Activated CD8-positive, alpha-beta memory T cell treated with anti-CD3 and anti-CD28 coated beads, Interleukin-2, amount 10 ng/mL, durations not matched to agents 7 days and 5 days (primary cell): ENCODE measurements around the gene VDAC1. TPM values are rescaled to one million over a fixed set of nuclear protein-coding genes. Genes with fewer than 3 reads are reported as not detected.
A peak's percentile ranks its signal among the peaks of the same experiment; 100 is the strongest.

Experiments used
- ATAC-seq: fragments of 150-1000 bp; cut with Tn5 transposase; one replicate; pipeline ENCODE4 v1.10.0; 2021; ENCODE audit warnings: moderate library complexity
- CTCF ChIA-PET: fragments of 350-600 bp; sonication (Branson Sonifier 250); formaldehyde crosslinking; loops from one replicate; lab custom pipeline; 2021; ENCODE audit warnings: antibody characterized with exemption; lab: Charles Lee
- DNase-seq: peaks from one replicate; pipeline ENCODE4 v3.0.0-alpha.2; 2020
- H3K27ac Mint-ChIP-seq: one replicate; pipeline ENCODE4 v1.8.0; 2021; ENCODE audit warnings: mild to moderate bottlenecking, mixed read lengths
- H3K27me3 Mint-ChIP-seq: one replicate; pipeline ENCODE4 v1.8.0; 2021; ENCODE audit warnings: mixed read lengths
- H3K36me3 Mint-ChIP-seq: one replicate; pipeline ENCODE4 v1.8.0; 2021; ENCODE audit warnings: mild to moderate bottlenecking, mixed read lengths
- H3K4me1 Mint-ChIP-seq: one replicate; pipeline ENCODE4 v1.8.0; 2021; ENCODE audit warnings: mixed read lengths
- H3K4me3 Mint-ChIP-seq: one replicate; pipeline ENCODE4 v1.8.0; 2021; ENCODE audit warnings: mild to moderate bottlenecking, moderate library complexity, mixed read lengths
- H3K9me3 Mint-ChIP-seq: one replicate; pipeline ENCODE4 v1.8.0; 2022; ENCODE audit warnings: low read depth, mixed read lengths
- total RNA-seq, 2 experiments: library from RNA; stranded (reverse); gene quantifications; one replicate each; pipeline ENCODE4 v1.2.3, GENCODE V29; 2021

Gene VDAC1, protein sequence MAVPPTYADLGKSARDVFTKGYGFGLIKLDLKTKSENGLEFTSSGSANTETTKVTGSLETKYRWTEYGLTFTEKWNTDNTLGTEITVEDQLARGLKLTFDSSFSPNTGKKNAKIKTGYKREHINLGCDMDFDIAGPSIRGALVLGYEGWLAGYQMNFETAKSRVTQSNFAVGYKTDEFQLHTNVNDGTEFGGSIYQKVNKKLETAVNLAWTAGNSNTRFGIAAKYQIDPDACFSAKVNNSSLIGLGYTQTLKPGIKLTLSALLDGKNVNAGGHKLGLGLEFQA
- 100 to 1,000 TPM; 204 to 258 TPM for total RNA-seq

DNA sequence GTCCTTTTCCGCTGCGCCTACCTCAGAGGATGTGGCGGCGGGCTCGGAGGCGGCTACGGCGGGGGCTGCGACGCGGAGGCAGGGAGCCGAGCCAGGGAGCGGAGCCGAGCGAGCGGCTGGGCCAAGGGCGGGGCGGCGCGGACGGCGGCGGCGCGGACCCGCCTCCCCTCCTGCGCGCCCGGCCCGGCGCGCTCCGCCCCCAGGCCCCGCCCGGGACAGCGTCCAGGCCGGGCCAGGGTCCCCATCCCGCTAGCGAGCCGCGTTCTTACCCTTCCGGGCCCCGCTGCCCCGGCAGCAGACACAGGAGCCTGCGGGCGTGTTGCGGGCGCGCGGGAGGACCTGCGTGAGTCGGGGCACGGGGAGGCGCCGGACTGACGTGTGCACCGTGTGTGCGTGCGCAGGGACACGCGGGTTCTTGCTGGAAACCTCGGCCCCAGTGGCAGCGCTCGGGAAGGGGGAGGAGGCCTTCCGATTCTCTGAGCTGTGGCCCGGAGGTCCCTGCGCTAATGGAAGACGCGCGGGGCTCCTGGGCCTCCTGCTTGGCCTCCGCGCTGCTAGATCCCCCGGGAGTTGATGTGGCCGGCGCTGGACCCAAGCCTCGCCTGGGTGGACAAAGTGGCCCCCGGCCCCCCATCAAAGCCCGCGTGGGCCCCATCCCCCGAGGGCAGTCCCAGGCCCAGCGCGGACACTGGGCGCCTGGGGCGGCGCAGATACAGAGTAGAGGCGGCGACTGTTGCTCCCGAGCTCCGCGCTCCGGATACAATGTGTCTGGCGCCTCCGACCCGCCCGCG is at the start of gene VDAC1:
Gene VDAC1, minus strand, starts transcription at position 350 of the 791 bp plus-strand sequence. CDS start 11,963 bp downstream, outside the sequence.
- ATAC-seq (peak; percentile 83), DNase-seq (peak; percentile 89)
- peak within 1 kb of the TSS; percentile 93 for H3K27ac Mint-ChIP-seq
- H3K36me3 Mint-ChIP-seq = peaks cover 21% of the 10 kb centered on the region
- no peaks in the 10 kb centered on the region for H3K27me3 Mint-ChIP-seq
- peak within 1 kb of the TSS; percentile 90 for H3K4me3 Mint-ChIP-seq
- H3K4me1 Mint-ChIP-seq = peaks cover 43% of the 10 kb centered on the region
- no peaks in the 10 kb centered on the region for H3K9me3 Mint-ChIP-seq
- CTCF ChIA-PET = interaction anchor here (0.8 to 3.9 kb wide), 7 partner anchors 8 to 221 kb away, joined by 3 to 21 read pairs (median 4); partner anchors contain the start of gene PPP2CA

DNA sequence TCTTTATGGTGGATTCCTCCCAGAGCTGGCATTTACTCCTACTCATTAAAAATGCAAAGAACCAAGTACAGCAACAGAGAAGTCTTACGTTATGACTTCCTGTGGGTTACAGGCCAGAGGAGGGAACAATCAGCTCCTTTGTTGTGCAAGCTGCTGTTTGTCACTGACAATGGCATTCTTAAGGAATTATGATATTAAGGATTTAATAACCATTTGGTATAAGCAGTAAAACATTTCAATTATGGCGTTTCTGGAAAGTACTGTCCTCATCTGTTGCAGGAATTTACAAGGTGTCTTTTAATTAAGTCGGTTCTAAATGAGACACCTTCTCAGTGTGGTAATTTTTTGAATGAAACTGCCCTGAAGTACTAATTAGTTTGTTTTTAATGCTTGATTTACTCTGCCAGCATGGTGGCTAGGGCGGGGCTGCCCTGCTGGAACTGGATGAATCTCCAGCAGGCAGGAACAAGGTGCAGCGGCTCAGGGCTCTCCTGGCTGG is 49.1 kb upstream of the VDAC1 start:
- Mint-ChIP-seq H3K9me3 (no peaks in the 10 kb centered on the region), H3K4me3 (no peak overlapping the region), H3K27me3 (peaks cover 14% of the 10 kb centered on the region), H3K4me1 (peaks cover 12% of the 10 kb centered on the region), H3K27ac (no peak overlapping the region), H3K36me3 (no peaks in the 10 kb centered on the region)
- DNase-seq (no peak), ATAC-seq (no peak)
- CTCF ChIA-PET = interaction anchor here (7.8 kb wide), 1 partner anchor 13 kb away, joined by 49 read pairs; no protein-coding TSS in a partner anchor

DNA sequence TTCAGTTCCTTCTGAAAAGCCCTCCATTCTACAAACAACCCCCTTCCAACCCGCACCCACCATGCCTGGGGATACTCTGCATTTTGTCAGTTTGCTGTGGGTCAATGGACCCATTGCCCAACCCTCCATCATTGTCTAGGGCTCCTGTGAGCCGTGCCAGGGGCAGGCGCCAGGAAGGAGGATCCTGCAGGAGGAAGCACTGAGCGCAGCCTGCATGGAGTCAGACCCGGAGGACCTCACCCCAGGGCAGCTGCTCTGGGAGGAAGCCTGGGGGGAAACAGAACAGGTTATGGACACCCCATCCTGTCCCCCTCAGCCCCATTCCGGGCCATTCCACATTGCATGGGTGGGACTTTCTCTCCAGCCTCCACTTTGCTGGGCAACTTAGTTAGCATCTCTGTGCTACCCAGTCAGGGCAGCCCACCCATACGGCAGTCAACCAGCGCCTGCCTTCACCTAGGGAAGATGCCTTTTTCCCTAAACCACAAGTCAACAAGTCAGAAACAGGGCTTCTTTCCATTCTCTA is 48.6 kb upstream of the VDAC1 start:
- CTCF ChIA-PET = interaction anchor here (7.8 kb wide), 1 partner anchor 13 kb away, joined by 49 read pairs; no protein-coding TSS in a partner anchor
- H3K27ac Mint-ChIP-seq = no peak overlapping the region
- no peaks in the 10 kb centered on the region for H3K9me3 Mint-ChIP-seq
- no peak for DNase-seq
- H3K36me3 Mint-ChIP-seq = no peaks in the 10 kb centered on the region
- no peak overlapping the region for H3K4me3 Mint-ChIP-seq
- ATAC-seq = no peak
- peaks cover 19% of the 10 kb centered on the region for H3K27me3 Mint-ChIP-seq
- H3K4me1 Mint-ChIP-seq = peaks cover 12% of the 10 kb centered on the region

DNA sequence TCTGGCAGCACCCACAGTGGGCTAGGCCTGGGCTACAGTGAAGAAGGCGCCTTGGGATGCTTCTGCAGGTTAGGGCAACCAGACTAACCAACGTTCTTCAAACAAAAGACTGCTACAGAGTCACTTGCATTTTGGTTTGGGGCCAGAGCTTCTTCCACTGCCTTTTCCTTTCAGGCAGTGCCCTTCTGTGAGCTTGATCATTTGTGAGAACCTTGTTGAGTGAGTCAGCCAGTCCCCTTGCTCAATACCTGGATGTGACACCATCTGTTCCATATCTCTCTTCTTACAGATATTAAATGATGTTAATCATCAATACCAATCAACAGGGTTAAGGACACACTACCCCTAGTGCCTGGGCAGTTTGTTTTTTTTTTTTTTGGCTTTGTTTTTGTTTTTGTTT is 46.5 kb upstream of the VDAC1 start:
- H3K9me3 Mint-ChIP-seq = no peaks in the 10 kb centered on the region
- H3K36me3 Mint-ChIP-seq = no peaks in the 10 kb centered on the region
- H3K4me3 Mint-ChIP-seq = no peak overlapping the region
- ATAC-seq (no peak), DNase-seq (no peak)
- no peak overlapping the region for H3K27ac Mint-ChIP-seq
- CTCF ChIA-PET = interaction anchor here (7.8 kb wide), 1 partner anchor 11 kb away, joined by 49 read pairs; no protein-coding TSS in a partner anchor
- H3K4me1 Mint-ChIP-seq = peaks cover 12% of the 10 kb centered on the region
- H3K27me3 Mint-ChIP-seq = peaks cover 24% of the 10 kb centered on the region

DNA sequence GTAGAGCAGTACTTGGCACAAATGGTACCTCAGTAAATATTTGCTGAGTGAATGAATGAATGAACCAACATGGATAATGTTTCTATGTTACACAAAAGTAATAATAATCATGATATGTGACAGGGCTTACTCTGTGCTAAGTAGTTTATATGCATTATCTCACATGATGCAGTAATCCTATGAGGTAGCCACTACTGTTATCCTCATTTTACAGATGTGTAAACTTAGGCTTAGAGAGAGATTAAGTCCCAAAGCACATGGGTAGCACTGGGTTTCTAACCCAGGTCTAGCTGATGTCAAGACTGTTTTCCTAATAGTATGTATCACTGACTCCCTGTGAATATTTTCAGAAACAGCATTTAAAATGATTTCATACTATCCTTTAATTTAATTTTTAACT is 44.1 kb upstream of the VDAC1 start:
- ATAC-seq (no peak), DNase-seq (no peak)
- Mint-ChIP-seq H3K27ac (no peak overlapping the region), H3K4me3 (no peak overlapping the region), H3K9me3 (no peaks in the 10 kb centered on the region), H3K4me1 (peaks cover 4% of the 10 kb centered on the region), H3K27me3 (peaks cover 19% of the 10 kb centered on the region), H3K36me3 (no peaks in the 10 kb centered on the region)
- CTCF ChIA-PET = interaction anchor here (7.8 kb wide), 1 partner anchor 8 kb away, joined by 49 read pairs; no protein-coding TSS in a partner anchor

DNA sequence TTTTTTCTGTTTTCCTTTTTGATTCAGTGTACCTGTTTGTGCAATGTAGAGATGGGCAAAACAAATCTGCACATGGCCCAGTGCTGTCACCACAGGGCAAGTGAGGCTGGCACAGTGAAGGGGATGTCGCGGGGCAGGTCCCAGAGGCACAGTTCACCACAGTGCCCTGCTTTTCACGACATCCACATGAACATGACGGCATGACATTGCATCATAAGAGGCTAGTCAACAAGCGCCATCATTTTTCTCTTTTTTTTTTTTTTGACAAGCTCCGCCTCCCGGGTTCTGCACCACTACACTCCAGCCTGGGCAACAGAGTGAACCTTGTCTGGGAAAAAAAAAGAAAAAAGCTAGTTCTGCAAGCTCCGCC is 42.9 kb upstream of the VDAC1 start:
- no peak overlapping the region for H3K27ac Mint-ChIP-seq
- H3K4me1 Mint-ChIP-seq = no peaks in the 10 kb centered on the region
- no peak for DNase-seq
- peaks cover 25% of the 10 kb centered on the region for H3K27me3 Mint-ChIP-seq
- no peak for ATAC-seq
- H3K9me3 Mint-ChIP-seq = no peaks in the 10 kb centered on the region
- no peak overlapping the region for H3K4me3 Mint-ChIP-seq
- CTCF ChIA-PET = interaction anchor here (0.7 to 7.8 kb wide), 2 partner anchors 7 to 53 kb away, joined by 4 to 49 read pairs; no protein-coding TSS in a partner anchor
- H3K36me3 Mint-ChIP-seq = no peaks in the 10 kb centered on the region

DNA sequence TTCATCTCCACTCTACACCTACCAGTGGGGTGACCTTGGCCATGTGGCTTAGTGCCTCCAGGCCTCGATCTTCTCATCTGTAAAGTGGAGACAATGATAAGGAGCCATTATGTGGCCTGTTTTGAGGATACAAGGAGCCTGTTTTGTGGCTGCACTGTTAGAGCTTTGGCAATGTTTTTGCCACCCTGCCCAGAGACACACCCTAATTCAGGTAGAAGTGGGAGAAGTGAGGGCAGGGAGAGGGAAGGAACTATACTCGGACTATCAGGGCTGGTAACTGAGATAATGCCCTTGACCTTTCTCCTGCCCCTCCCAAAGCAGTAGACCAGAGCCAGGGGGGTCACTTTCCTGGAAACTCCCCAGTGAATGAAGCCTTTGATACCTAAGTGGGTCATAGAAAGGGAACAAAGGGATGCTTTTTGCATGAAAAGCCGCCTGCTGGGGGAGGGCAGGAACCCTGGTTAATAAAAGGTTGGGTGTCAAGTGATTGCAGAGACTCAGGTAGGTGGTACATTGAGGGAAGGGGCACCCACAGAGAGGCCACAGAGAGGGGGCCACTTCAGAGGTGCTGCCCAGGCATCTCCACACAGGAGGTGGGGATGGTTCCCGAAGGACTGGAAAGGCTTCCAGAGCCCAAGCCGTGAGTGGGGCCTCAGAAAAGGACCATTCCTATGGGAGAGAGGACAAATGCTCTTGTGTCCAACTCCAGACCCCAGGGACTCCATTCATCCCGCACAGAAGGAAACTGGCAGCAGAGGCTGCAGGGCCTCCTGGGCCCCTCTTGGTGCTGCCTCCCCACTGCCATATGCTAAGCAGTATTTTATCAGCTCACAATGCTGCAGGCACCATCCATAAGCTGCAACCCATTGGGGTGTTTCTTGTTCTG is 42.3 kb upstream of the VDAC1 start:
- DNase-seq (no peak), ATAC-seq (no peak)
- no peak overlapping the region for H3K27ac Mint-ChIP-seq
- no peak overlapping the region for H3K4me3 Mint-ChIP-seq
- no peaks in the 10 kb centered on the region for H3K4me1 Mint-ChIP-seq
- no peaks in the 10 kb centered on the region for H3K9me3 Mint-ChIP-seq
- CTCF ChIA-PET = interaction anchor here (0.5 to 15.9 kb wide), 3 partner anchors 6 to 96 kb away, joined by 3 to 430 read pairs (median 49); no protein-coding TSS in a partner anchor
- H3K27me3 Mint-ChIP-seq = peaks cover 29% of the 10 kb centered on the region
- no peaks in the 10 kb centered on the region for H3K36me3 Mint-ChIP-seq

DNA sequence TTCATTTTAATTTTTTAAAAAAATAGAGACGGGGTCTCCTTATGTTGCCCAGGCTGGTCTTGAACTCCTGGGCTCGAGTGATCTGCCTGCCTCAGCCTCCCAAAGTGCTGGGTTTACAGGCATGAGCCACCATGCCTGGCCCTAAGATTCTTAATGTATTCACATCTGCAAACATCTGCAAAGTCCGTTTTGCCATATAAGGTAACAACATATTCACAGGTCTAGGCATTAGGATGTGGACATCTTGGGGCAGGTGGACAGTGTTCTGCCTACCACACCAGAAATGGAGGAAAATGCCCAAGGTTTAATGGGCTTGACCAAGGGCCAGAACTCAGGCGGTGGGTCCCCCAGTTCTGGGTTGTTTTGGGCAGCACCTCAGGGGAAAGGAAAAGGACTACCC is 41.6 kb upstream of the VDAC1 start:
- Mint-ChIP-seq H3K27ac (no peak overlapping the region), H3K36me3 (no peaks in the 10 kb centered on the region), H3K4me1 (peaks cover 4% of the 10 kb centered on the region), H3K4me3 (no peak overlapping the region), H3K9me3 (no peaks in the 10 kb centered on the region), H3K27me3 (peaks cover 27% of the 10 kb centered on the region)
- no peak for DNase-seq
- CTCF ChIA-PET = interaction anchor here (0.5 to 15.9 kb wide), 2 partner anchors 18 to 97 kb away, joined by 3 to 430 read pairs; no protein-coding TSS in a partner anchor
- ATAC-seq = no peak

DNA sequence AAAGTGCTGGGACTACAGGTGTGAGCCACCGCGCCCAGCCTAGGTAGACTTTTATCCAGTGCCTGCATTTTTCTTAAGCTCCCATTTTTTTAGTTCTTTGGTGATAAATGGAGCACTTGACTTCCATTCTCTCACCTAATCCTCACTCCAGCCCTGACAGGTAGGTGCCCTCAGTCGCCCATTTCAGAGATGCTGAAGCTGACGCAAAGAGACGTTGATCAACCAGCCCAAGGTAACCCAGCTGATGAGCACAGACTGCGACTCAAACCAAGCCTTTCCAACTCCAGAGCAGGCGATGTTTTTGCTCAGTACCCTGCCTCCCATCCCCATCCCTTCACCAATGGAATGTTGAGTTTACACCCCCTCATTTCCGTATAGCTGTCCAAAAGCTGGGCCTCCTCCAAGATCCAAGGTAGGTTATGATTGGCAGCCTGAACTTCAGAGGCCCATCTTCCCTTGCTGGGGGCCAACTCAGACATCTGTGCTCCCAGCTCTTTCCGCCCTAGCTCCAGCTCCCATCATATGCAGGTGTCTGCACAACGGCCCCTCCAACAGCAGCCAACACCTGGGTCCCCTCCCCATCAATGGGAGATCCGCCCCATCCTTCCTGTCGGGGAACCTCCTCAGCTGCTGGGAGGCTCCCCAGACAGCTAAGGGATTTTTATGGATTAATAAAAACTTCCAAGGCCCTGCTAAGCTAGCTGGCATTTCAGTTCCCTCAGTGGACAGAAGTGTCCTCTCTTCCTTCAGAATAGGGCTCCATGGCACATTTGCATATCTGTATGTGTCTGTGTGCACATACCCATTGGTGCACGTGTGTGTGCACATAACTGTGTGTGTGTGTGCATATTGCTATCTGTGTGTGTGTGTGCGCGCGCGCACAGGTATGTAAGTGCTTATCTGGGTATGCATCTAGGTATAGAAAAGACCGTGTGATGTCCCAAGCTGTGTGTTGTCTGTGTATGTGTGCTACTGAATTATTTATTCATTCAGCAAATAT is 39.3 kb upstream of the VDAC1 start:
- DNase-seq (no peak), ATAC-seq (no peak)
- H3K4me3 Mint-ChIP-seq = no peak overlapping the region
- H3K9me3 Mint-ChIP-seq = no peaks in the 10 kb centered on the region
- CTCF ChIA-PET = interaction anchor here (0.6 to 15.9 kb wide), 3 partner anchors 18 to 1009 kb away, joined by 3 to 430 read pairs (median 3); no protein-coding TSS in a partner anchor
- no peak overlapping the region for H3K27ac Mint-ChIP-seq
- H3K36me3 Mint-ChIP-seq = no peaks in the 10 kb centered on the region
- H3K27me3 Mint-ChIP-seq = peaks cover 33% of the 10 kb centered on the region
- peaks cover 6% of the 10 kb centered on the region for H3K4me1 Mint-ChIP-seq

DNA sequence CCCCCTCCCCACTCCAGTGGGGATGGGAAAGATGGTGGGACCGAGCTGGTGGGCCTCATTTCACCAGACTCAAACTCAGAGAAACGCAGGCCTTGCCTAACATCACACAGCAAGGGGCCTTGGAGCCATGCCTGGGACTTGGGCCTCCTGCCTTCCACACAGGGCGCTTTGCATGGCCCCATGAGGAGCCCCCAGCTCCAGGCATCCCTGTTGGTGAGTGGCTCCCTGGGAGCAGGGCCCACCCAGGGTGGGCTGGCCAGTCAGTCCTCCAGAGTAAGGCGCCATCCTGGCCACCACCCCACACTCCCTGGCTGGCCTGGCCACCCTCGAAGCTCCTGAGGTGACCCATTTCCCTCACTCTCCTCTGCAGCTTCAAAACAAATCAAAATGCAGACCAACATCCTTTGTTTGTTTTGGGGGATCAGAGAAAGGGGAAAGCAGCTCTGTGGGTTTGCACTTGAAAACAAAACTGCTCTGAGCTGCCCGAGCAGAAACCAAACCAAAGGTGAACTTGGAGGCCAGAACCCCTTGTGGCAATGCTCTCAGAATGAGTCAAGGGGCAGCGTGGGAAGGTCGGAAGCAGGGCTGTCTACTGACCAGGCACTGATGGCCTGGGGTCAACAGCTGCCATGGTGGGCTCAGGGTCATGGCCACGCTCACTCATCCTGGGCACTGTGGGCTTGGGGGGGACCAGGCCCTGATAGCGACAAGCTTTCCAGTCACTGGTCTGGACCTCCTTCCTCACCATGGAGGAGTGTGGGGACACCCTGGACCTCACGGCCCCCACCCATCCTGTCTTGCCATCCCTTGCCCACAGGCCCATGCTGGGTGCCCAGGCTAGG is 37.0 kb upstream of the VDAC1 start:
- CTCF ChIA-PET = interaction anchor here (1.0 to 15.9 kb wide), 7 partner anchors 9 to 931 kb away, joined by 3 to 430 read pairs (median 24); no protein-coding TSS in a partner anchor
- Mint-ChIP-seq H3K9me3 (no peaks in the 10 kb centered on the region), H3K4me1 (peaks cover 8% of the 10 kb centered on the region), H3K27me3 (peaks cover 35% of the 10 kb centered on the region), H3K36me3 (no peaks in the 10 kb centered on the region), H3K27ac (no peak overlapping the region), H3K4me3 (no peak overlapping the region)
- ATAC-seq (no peak), DNase-seq (no peak)

DNA sequence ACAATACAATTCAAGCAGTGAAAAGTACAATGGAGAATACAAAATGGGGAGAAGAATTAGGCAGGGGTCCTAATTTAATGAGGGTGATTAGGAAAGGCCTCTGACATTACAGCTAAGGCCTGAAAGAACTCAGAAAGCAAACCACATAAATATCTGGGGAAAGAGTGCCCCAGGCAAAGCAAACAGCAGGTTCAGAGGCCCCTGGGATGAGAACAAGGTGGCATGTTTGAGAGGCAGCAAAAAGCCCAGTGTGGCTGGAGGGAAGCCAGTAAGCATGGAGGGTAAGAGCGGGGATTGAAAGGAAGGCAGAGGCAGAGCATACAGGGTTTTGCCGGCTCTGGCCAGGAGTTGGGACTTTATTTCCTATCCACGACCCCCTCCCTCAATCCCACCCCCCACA is 33.4 kb upstream of the VDAC1 start:
- Mint-ChIP-seq H3K36me3 (no peaks in the 10 kb centered on the region), H3K4me1 (peaks cover 8% of the 10 kb centered on the region), H3K4me3 (no peak overlapping the region), H3K27me3 (peaks cover 33% of the 10 kb centered on the region), H3K9me3 (no peaks in the 10 kb centered on the region), H3K27ac (no peak overlapping the region)
- CTCF ChIA-PET = interaction anchor here (1.3 to 15.9 kb wide), 2 partner anchors 13 to 105 kb away, joined by 5 to 430 read pairs; no protein-coding TSS in a partner anchor
- DNase-seq (no peak), ATAC-seq (no peak)
